Measurements from ENCODE around the gene C5orf46.

The C5orf46 gene

GRCh38 chr5:147854894-147855773, 51.2 kb downstream of the C5orf46 start:
- DNase-seq (ENCODE audit: low read depth in 2 of 2) = no peak

GRCh38 chr5:147854331-147854730, 52.0 kb downstream of the C5orf46 start:
- H3K4me3 ChIP-seq (replicated peaks in 1 of 2; ENCODE audit: low read depth in 2 of 2, low read length in 2 of 2) = no peak overlapping the region
- no peak for DNase-seq (ENCODE audit: low read depth in 2 of 2)
- no peak for TF ChIP-seq CTCF (IDR thresholded peaks at IDR 0.05; ENCODE audit: low read depth, low read length)

More at GRCh38 chr5:147854894-147855773, 51.2 kb downstream of the C5orf46 start:
- TF ChIP-seq CTCF (IDR thresholded peaks at IDR 0.05; ENCODE audit: low read depth, low read length) = no peak
- no peak overlapping the region for H3K4me3 ChIP-seq (replicated peaks in 1 of 2; ENCODE audit: low read depth in 2 of 2, low read length in 2 of 2)

GRCh38 chr5:147853372-147853987, 52.9 kb downstream of the C5orf46 start:
- no peak for DNase-seq (ENCODE audit: low read depth in 2 of 2)
- no peak overlapping the region for H3K4me3 ChIP-seq (replicated peaks in 1 of 2; ENCODE audit: low read depth in 2 of 2, low read length in 2 of 2)
- TF ChIP-seq CTCF (IDR thresholded peaks at IDR 0.05; ENCODE audit: low read depth, low read length) = no peak

- no peak for DNase-seq (ENCODE audit: low read depth in 2 of 2)
- H3K4me3 ChIP-seq (replicated peaks in 1 of 2; ENCODE audit: low read depth in 2 of 2, low read length in 2 of 2) = no peak overlapping the region
- TF ChIP-seq CTCF (IDR thresholded peaks at IDR 0.05; ENCODE audit: low read depth, low read length) = no peak
Measured at GRCh38 chr5:147852365-147852764, 54.0 kb downstream of the C5orf46 start.

GRCh38 chr5:147851578-147851977, 54.8 kb downstream of the C5orf46 start:
- H3K4me3 ChIP-seq (replicated peaks in 1 of 2; ENCODE audit: low read depth in 2 of 2, low read length in 2 of 2) = no peak overlapping the region
- TF ChIP-seq CTCF (IDR thresholded peaks at IDR 0.05; ENCODE audit: low read depth, low read length) = no peak
- no peak for DNase-seq (ENCODE audit: low read depth in 2 of 2)

GRCh38 chr5:147849226-147849625, 57.1 kb downstream of the C5orf46 start:
- no peak for DNase-seq (ENCODE audit: low read depth in 2 of 2)
- H3K4me3 ChIP-seq (replicated peaks in 1 of 2; ENCODE audit: low read depth in 2 of 2, low read length in 2 of 2) = no peak overlapping the region
- TF ChIP-seq CTCF (IDR thresholded peaks at IDR 0.05; ENCODE audit: low read depth, low read length) = no peak

Data from cardiac fibroblast (primary cell).